HCT116 (cell line): ENCODE results near the gene BNC2. TPM values are rescaled to one million over a fixed set of nuclear protein-coding genes. Genes with fewer than 3 reads are reported as not detected.

ENCODE experiments used
- ATAC-seq: fragments of 200-7000 bp; cut with Tn5 transposase; 2 replicates; pipeline ENCODE4 v1.9.1; 2020; ENCODE audit warnings: mild to moderate bottlenecking, moderate library complexity
- BruUV-seq: library from RNA; stranded (reverse); fragments of 400-500 nt; replicated peaks from 2 replicates; lab custom pipeline; 2021; lab: Mats Ljungman, UMichigan
- CTCF ChIA-PET: fragments of 300-600 bp; sonication (Branson Sonifier 250); formaldehyde crosslinking; loops from one replicate; lab custom pipeline; 2021; ENCODE audit warnings: antibody characterized with exemption; lab: Charles Lee
- POLR2A ChIA-PET: fragments of 300-600, 350-600 bp; sonication (Branson Sonifier 250); formaldehyde crosslinking; loops from one replicate; lab custom pipeline; 2021; ENCODE audit warnings: antibody characterized with exemption; lab: Charles Lee
- RAD21 ChIA-PET, 2 experiments: fragments of 300-600 bp; sonication (Branson Sonifier 250); formaldehyde crosslinking; loops; one replicate each; lab custom pipeline; 2023; ENCODE audit warnings: low total read pairs in 2 of 2; ENCODE audit not compliant: uncharacterized antibody in 2 of 2, unreplicated experiment in 2 of 2, low non-redundant PET in 1 of 2; lab: Charles Lee
- DNase-seq: peaks from one replicate; pipeline ENCODE4 v3.0.0-alpha.2; 2010; ENCODE audit warnings: low read depth, low spot score
- H2AFZ ChIP-seq: fragments of 200-600 bp; shearing (Covaris generic), sonication (generic); 2 replicates; pipeline ENCODE4 v1.6.1; 2017; ENCODE audit warnings: low read depth, mixed run types, mixed read lengths, antibody characterized with exemption, low read length; ENCODE audit not compliant: poor library complexity, severe bottlenecking
- H3K27ac ChIP-seq: 2 replicates; pipeline ENCODE4 v1.5.1; 2012; ENCODE audit warnings: low read depth, low read length
- H3K27me3 ChIP-seq: fragments of 200-600 bp; sonication (generic); 2 replicates; pipeline ENCODE4 v1.6.1; 2016; ENCODE audit warnings: mixed run types, low read length, mixed read lengths; ENCODE audit not compliant: insufficient read depth
- H3K36me3 ChIP-seq, 2 experiments: fragments of 200-500 bp in 1 of 2; fragments of 200-600 bp in 1 of 2; sonication (Bioruptor generic) in 1 of 2; sonication (generic) in 1 of 2; 2 replicates each; pipeline versions ENCODE4 v1.5.1 to v1.6.1; 2014 to 2016; ENCODE audit warnings: low read length in 2 of 2, inconsistent platforms in 1 of 2, mixed read lengths in 1 of 2, mixed run types in 1 of 2; ENCODE audit not compliant: insufficient read depth in 2 of 2, control insufficient read depth in 1 of 2
- H3K4me1 ChIP-seq, 2 experiments: fragments of 200-600 bp in 1 of 2; sonication (generic) in 1 of 2; 2 replicates each; pipeline versions ENCODE4 v1.5.1 to v1.6.1; 2012 to 2017; ENCODE audit warnings: low read length in 2 of 2, inconsistent platforms in 1 of 2, mild to moderate bottlenecking in 1 of 2, mixed read lengths in 1 of 2, mixed run types in 1 of 2, moderate library complexity in 1 of 2; ENCODE audit not compliant: insufficient read depth in 2 of 2, control insufficient read depth in 1 of 2
- H3K4me2 ChIP-seq: fragments of 200-600 bp; sonication (generic); 2 replicates; pipeline ENCODE4 v1.6.1; 2017; ENCODE audit warnings: mixed run types, low read length, mixed read lengths
- H3K4me3 ChIP-seq, 2 experiments: fragments of 200-600 bp in 1 of 2; sonication (generic) in 1 of 2; replicated peaks in 1 of 2; 2 replicates each; pipeline ENCODE4 v1.5.1; 2011 to 2016; ENCODE audit warnings: low read length in 2 of 2, control low read depth in 1 of 2, low read depth in 1 of 2, mild to moderate bottlenecking in 1 of 2, mixed read lengths in 1 of 2, mixed run types in 1 of 2
- H3K79me2 ChIP-seq: fragments of 200-600 bp; sonication (generic); 2 replicates; pipeline ENCODE4 v1.6.1; 2017; ENCODE audit warnings: mild to moderate bottlenecking, mixed run types, low read length, moderate library complexity, mixed read lengths; ENCODE audit not compliant: insufficient read depth
- H3K9ac ChIP-seq: fragments of 200-600 bp; sonication (generic); 2 replicates; pipeline ENCODE4 v1.6.1; 2016; ENCODE audit warnings: low read length, mixed read lengths
- H3K9me2 ChIP-seq: fragments of 200-600 bp; sonication (generic), shearing (Covaris generic); 2 replicates; pipeline ENCODE4 v1.6.1; 2017; ENCODE audit warnings: mixed run types, mild to moderate bottlenecking, moderate library complexity; ENCODE audit not compliant: insufficient read depth
- H3K9me3 ChIP-seq, 2 experiments: fragments of 200-500 bp in 1 of 2; fragments of 200-600 bp in 1 of 2; sonication (Bioruptor generic) in 1 of 2; sonication (generic) in 1 of 2; 2 replicates each; pipeline ENCODE4 v1.6.1; 2014 to 2017; ENCODE audit warnings: low read length in 2 of 2, mixed read lengths in 2 of 2, inconsistent platforms in 1 of 2, low read depth in 1 of 2, mild to moderate bottlenecking in 1 of 2, mixed run types in 1 of 2, moderate library complexity in 1 of 2; ENCODE audit not compliant: control insufficient read depth in 1 of 2, insufficient read depth in 1 of 2
- H4K20me1 ChIP-seq: fragments of 200-600 bp; sonication (generic), shearing (Covaris generic); 2 replicates; pipeline ENCODE4 v1.6.1; 2017; ENCODE audit warnings: mixed run types, mild to moderate bottlenecking, moderate library complexity; ENCODE audit not compliant: insufficient read depth
- CBX3 ChIP-seq: IDR thresholded peaks from 2 replicates; pipeline ENCODE4 v1.6.1; 2012; ENCODE audit warnings: low read depth
- CEBPB ChIP-seq: IDR thresholded peaks from 2 replicates; pipeline ENCODE4 v1.6.1; 2012; ENCODE audit warnings: low read depth
- EZH2 ChIP-seq: fragments of 200-600 bp; sonication (generic); IDR thresholded peaks from 2 replicates; pipeline ENCODE4 v1.6.1; 2017; ENCODE audit warnings: antibody characterized with exemption, mixed run types
- FOSL1 ChIP-seq: IDR thresholded peaks from 2 replicates; pipeline ENCODE4 v1.6.1; 2012; ENCODE audit warnings: low read depth
- RAD21 ChIP-seq: IDR thresholded peaks from 2 replicates; pipeline ENCODE4 v1.6.1; 2012; ENCODE audit warnings: low read depth, mild to moderate bottlenecking
- SIN3A ChIP-seq: IDR thresholded peaks from 2 replicates; pipeline ENCODE4 v1.6.1; 2012; ENCODE audit warnings: low read depth
- SRF ChIP-seq: IDR thresholded peaks from 2 replicates; pipeline ENCODE4 v1.6.1; 2012; ENCODE audit warnings: low read depth
- YY1 ChIP-seq: IDR thresholded peaks from 2 replicates; pipeline ENCODE4 v1.6.1; 2011; ENCODE audit warnings: low read length, low read depth, moderate library complexity, mild to moderate bottlenecking; ENCODE audit not compliant: insufficient replicate concordance; ENCODE audit errors: extremely low read depth
- ZNF274 ChIP-seq: fragments of 200-500 bp; sonication (Bioruptor generic); IDR thresholded peaks from 2 replicates; pipeline ENCODE4 v1.6.1; 2014; ENCODE audit warnings: mild to moderate bottlenecking, low read depth, low read length, inconsistent platforms
- intact Hi-C: fragments of 100-400 bp; cut with micrococcal nuclease; formaldehyde crosslinking; loops from 2 replicates; pipeline ENCODE4 v1.10.0; 2022
- total RNA-seq: library from RNA; stranded (reverse); gene quantifications from one replicate; pipeline ENCODE4 v1.2.1, GENCODE V29; 2021; ENCODE audit not compliant: unreplicated experiment
- TF ChIP-seq, protein P1 (sequence below): IDR thresholded peaks from 2 replicates; pipeline ENCODE4 v1.6.1; 2012; ENCODE audit warnings: low read depth
- TF ChIP-seq, protein P2 (sequence below): IDR thresholded peaks from 2 replicates; pipeline ENCODE4 v1.6.1; 2012
- TF ChIP-seq, protein P3 (sequence below), 3 experiments: fragments of 200-600 bp in 1 of 3; sonication (generic) in 1 of 3; IDR thresholded peaks in 2 of 3; conservative IDR thresholded peaks in 1 of 3; 2 replicates each; pipeline ENCODE4 v1.5.1; 2012 to 2017; ENCODE audit warnings: low read depth in 2 of 3, low read length in 2 of 3, antibody characterized with exemption in 1 of 3, borderline replicate concordance in 1 of 3, control low read depth in 1 of 3, mild to moderate bottlenecking in 1 of 3, mixed read lengths in 1 of 3, mixed run types in 1 of 3, moderate library complexity in 1 of 3; ENCODE audit not compliant: insufficient read depth in 1 of 3

Gene BNC2
- total RNA-seq, 1 experiment from 2014 or later: 0.37 TPM

DNA sequence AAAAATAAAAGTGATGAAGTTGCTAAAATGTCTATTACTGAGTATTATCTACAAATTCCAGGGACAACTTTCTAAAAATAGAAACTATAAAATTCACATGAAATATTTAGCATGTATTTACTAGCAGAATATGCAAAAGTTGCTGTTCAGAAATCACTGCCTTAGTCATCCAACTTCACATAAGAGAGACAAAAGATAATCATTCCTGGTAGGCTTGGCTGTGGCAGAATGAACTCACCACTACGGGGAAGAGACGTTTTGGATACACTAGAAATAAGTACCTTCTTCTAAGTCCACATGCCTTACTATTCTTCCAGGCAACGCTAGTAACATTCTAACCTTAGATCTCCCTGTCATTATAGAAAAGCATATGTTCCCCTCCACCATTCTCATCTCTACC, 272.2 kb downstream of the BNC2 start:
- H3K4me2 ChIP-seq: no peak overlapping the region
- no peak for ATAC-seq
- H4K20me1 ChIP-seq: no peaks in the 10 kb centered on the region
- CTCF ChIA-PET: no interaction called here
- no peak overlapping the region for H2AFZ ChIP-seq
- no peaks in the 10 kb centered on the region; a peak in 1 of 4 replicates for H3K9me3 ChIP-seq
- no peak overlapping the region for H3K27ac ChIP-seq
- H3K36me3 ChIP-seq: no peaks in the 10 kb centered on the region
- TF ChIP-seq FOSL1 (no peak), ZNF274 (no peak), YY1 (no peak), SRF (no peak), CBX3 (no peak), SIN3A (no peak), CEBPB (no peak), RAD21 (no peak), EZH2 (no peak)
- TF ChIP-seq, protein P1, sequence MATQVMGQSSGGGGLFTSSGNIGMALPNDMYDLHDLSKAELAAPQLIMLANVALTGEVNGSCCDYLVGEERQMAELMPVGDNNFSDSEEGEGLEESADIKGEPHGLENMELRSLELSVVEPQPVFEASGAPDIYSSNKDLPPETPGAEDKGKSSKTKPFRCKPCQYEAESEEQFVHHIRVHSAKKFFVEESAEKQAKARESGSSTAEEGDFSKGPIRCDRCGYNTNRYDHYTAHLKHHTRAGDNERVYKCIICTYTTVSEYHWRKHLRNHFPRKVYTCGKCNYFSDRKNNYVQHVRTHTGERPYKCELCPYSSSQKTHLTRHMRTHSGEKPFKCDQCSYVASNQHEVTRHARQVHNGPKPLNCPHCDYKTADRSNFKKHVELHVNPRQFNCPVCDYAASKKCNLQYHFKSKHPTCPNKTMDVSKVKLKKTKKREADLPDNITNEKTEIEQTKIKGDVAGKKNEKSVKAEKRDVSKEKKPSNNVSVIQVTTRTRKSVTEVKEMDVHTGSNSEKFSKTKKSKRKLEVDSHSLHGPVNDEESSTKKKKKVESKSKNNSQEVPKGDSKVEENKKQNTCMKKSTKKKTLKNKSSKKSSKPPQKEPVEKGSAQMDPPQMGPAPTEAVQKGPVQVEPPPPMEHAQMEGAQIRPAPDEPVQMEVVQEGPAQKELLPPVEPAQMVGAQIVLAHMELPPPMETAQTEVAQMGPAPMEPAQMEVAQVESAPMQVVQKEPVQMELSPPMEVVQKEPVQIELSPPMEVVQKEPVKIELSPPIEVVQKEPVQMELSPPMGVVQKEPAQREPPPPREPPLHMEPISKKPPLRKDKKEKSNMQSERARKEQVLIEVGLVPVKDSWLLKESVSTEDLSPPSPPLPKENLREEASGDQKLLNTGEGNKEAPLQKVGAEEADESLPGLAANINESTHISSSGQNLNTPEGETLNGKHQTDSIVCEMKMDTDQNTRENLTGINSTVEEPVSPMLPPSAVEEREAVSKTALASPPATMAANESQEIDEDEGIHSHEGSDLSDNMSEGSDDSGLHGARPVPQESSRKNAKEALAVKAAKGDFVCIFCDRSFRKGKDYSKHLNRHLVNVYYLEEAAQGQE: no peak
- TF ChIP-seq, protein P2, sequence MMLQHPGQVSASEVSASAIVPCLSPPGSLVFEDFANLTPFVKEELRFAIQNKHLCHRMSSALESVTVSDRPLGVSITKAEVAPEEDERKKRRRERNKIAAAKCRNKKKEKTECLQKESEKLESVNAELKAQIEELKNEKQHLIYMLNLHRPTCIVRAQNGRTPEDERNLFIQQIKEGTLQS: no peak
- TF ChIP-seq, protein P3, sequence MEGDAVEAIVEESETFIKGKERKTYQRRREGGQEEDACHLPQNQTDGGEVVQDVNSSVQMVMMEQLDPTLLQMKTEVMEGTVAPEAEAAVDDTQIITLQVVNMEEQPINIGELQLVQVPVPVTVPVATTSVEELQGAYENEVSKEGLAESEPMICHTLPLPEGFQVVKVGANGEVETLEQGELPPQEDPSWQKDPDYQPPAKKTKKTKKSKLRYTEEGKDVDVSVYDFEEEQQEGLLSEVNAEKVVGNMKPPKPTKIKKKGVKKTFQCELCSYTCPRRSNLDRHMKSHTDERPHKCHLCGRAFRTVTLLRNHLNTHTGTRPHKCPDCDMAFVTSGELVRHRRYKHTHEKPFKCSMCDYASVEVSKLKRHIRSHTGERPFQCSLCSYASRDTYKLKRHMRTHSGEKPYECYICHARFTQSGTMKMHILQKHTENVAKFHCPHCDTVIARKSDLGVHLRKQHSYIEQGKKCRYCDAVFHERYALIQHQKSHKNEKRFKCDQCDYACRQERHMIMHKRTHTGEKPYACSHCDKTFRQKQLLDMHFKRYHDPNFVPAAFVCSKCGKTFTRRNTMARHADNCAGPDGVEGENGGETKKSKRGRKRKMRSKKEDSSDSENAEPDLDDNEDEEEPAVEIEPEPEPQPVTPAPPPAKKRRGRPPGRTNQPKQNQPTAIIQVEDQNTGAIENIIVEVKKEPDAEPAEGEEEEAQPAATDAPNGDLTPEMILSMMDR (IDR thresholded peaks at IDR 0.05 in 2 of 3, conservative IDR thresholded peaks at IDR 0.05 in 1 of 3; ENCODE audit: borderline replicate concordance in 1 of 3, insufficient read depth in 1 of 3, low read depth in 2 of 3, low read length in 2 of 3): no peak
- POLR2A ChIA-PET: no interaction called here
- H3K4me3 ChIP-seq: no peak overlapping the region
- peaks cover 20% of the 10 kb centered on the region for H3K27me3 ChIP-seq
- H3K9ac ChIP-seq: no peak overlapping the region
- no peaks in the 10 kb centered on the region for H3K4me1 ChIP-seq
- no peaks in the 10 kb centered on the region for H3K79me2 ChIP-seq
- RAD21 ChIA-PET: no interaction called here
- no peaks in the 10 kb centered on the region for H3K9me2 ChIP-seq
- DNase-seq: no peak
- intact Hi-C loops: no loop called here
- no TSS peak for BruUV-seq
